Thymus (tissue), 11 donors: Measurements from ENCODE around the gene NBEAL1. TPM values are rescaled to one million over a fixed set of nuclear protein-coding genes. Genes with fewer than 3 reads are reported as not detected.
A peak's percentile ranks its signal among the peaks of the same experiment; 100 is the strongest.
"Not testable (repeated sequence)": the region's sequence is repeated elsewhere in the genome, so short reads cannot be mapped to it uniquely, and the experiment has no call there.

ENCODE experiments used
- DNase-seq, 9 donors: peaks; one replicate each; pipeline ENCODE4 v3.0.0-alpha.2; 2013; ENCODE audit warnings: low spot score in 9 of 9, low read depth in 6 of 9, missing footprints in 1 of 9
- H3K27ac ChIP-seq, 2 donors: one replicate each; pipeline ENCODE4 v1.5.1; 2013; ENCODE audit warnings: control low read depth in 1 of 2, low read depth in 1 of 2, low read length in 1 of 2, mild to moderate bottlenecking in 1 of 2, moderate library complexity in 1 of 2
- H3K27me3 ChIP-seq, 2 donors: one replicate each; pipeline ENCODE4 v1.5.1; 2013; ENCODE audit warnings: low read length in 1 of 2; ENCODE audit not compliant: control insufficient read depth in 2 of 2, insufficient read depth in 1 of 2
- H3K36me3 ChIP-seq, 2 donors: one replicate each; pipeline ENCODE4 v1.5.1; 2013; ENCODE audit warnings: low read length in 1 of 2, mild to moderate bottlenecking in 1 of 2, moderate library complexity in 1 of 2; ENCODE audit not compliant: control insufficient read depth in 2 of 2, insufficient read depth in 2 of 2
- H3K4me1 ChIP-seq, 2 donors: one replicate each; pipeline ENCODE4 v1.5.1; 2013; ENCODE audit warnings: low read length in 2 of 2; ENCODE audit not compliant: control insufficient read depth in 2 of 2, insufficient read depth in 2 of 2
- H3K4me3 ChIP-seq, 2 donors: one replicate each; pipeline ENCODE4 v1.5.1; 2013; ENCODE audit warnings: low read length in 2 of 2, control low read depth in 1 of 2, mild to moderate bottlenecking in 1 of 2
- H3K9me3 ChIP-seq, 2 donors: one replicate each; pipeline ENCODE4 v1.5.1; 2013; ENCODE audit warnings: low read length in 1 of 2, mild to moderate bottlenecking in 1 of 2; ENCODE audit not compliant: control insufficient read depth in 2 of 2, insufficient read depth in 1 of 2
- WGBS: extraction: QIAGEN DNeasy Blood & Tissue Kit; methylation state at CpG from one replicate; pipeline ENCODE4 v1.1.7; 2013; 5-methylcytosine and 5-hydroxymethylcytosine counted together
- polyA plus RNA-seq: library from polyadenylated mRNA; stranded (reverse); fragments of 200-250 nt; gene quantifications from one replicate; pipeline ENCODE4 v1.2.3, GENCODE V29; 2013
- total RNA-seq: library from RNA; stranded (reverse); fragments of 120-200 nt; gene quantifications from one replicate; pipeline ENCODE4 v1.2.4, GENCODE V29; 2013
- donor health status: healthy.

The NBEAL1 gene
- total and polyA plus RNA-seq, 2 donors = 4.4 to 6.2 TPM

DNA sequence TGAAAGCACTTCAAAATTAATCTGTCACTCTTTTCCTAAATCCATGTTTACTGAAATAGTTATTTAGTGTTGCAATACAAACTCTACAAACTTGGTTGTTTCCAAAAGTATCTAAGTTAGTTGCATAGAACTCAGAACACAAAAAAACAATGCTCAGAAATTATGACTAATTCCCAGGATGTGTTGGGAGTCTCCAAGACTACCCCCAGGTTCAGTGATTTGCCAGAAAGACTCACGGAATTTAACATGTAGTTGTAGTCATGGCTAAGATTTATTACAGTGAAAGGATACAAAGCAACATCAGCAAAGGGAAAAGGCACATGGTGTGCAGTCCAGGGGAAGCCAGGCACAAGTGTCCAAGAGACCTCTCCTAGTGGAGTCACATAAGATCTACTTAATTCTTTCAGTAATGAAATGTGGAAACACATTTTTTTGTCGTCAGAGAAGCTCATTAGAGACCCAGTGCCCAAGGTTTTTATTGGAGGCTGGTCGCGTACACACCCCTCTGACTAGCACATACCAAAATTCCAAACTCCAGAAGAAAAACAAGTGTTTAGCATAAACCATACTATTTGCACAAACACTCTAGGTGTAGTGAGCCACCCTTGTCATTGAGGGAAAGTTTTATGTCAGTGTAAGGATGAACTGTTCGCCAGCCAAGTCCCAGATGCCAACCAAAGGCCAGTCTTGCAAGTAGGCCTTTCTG, 180.8 kb downstream of the NBEAL1 start:
- Histone ChIP-seq H3K27ac (no peak overlapping the region), H3K4me3 (no peak overlapping the region), H3K9me3 (no peaks in the 10 kb centered on the region), H3K36me3 (no peaks in the 10 kb centered on the region), H3K4me1 (no peaks in the 10 kb centered on the region), H3K27me3 (no peaks in the 10 kb centered on the region)
- 98% methylated on average over 5 of the region's 5 CpGs for WGBS
- DNase-seq = no peak

DNA sequence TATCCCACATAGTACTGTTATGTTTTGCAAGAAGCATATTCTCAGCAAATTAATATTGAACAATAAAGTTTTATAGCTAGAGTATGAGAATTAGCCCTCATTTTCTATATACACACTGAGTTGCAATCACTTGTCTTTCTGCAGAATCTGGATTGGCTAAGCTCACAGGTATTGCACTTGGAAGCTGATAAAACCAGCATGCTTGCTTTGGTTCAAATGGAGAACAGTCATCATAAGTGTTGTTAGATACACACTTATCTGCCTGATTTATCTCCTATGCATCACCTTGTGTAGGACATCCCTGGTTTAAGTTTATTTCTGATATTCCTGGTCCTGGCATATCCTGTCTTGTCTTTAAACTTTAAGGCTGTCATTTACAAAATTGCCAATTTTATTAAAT, 186.2 kb downstream of the NBEAL1 start:
- Histone ChIP-seq H3K27ac (no peak overlapping the region), H3K9me3 (no peaks in the 10 kb centered on the region), H3K36me3 (no peaks in the 10 kb centered on the region), H3K27me3 (no peaks in the 10 kb centered on the region), H3K4me3 (no peak overlapping the region), H3K4me1 (no peaks in the 10 kb centered on the region)
- DNase-seq = no peak

DNA sequence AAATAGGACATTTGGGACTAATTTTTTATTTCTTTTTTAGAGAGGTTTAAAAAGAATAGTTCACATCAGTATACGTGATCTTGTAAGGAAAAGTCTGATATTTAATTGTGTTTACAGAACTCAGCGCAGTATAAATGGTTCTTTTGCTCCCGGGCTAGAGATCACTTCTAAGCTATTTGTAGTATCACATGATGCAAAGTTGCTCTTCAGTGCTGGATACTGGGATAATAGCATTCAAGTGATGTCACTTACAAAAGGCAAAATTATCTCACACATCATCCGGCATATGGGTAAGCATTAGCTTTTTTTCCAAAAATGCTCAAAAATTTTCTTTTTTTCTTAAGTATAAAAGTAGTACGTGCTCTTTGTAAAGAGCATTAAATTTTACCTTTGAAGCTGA, 186.8 kb downstream of the NBEAL1 start:
- Histone ChIP-seq H3K27ac (no peak overlapping the region), H3K27me3 (no peaks in the 10 kb centered on the region), H3K9me3 (no peaks in the 10 kb centered on the region), H3K36me3 (no peaks in the 10 kb centered on the region), H3K4me3 (no peak overlapping the region), H3K4me1 (no peaks in the 10 kb centered on the region)
- 98% methylated on average over 5 of the region's 5 CpGs for WGBS
- no peak for DNase-seq

DNA sequence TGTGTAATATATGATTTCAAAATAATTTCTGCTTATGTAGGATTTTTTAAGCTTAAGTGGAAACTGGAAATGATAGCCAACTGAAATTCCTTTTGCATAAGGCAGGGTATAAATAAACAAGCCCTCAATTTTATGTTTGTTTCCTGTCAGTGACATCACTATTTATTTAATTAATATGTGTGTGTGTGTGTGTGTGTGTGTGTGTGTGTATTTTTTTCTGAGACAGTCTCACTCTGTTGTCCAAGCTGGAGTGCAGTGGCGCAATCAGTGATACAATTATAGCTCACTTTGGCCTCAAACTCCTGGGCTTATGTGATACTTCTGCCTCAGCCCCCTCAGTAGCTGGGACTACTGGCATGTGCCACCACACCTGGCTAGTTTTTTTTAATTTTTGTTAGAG, 194.9 kb downstream of the NBEAL1 start:
- Histone ChIP-seq H3K9me3 (no peaks in the 10 kb centered on the region), H3K4me1 (no peaks in the 10 kb centered on the region), H3K27ac (no peak overlapping the region), H3K4me3 (no peak overlapping the region), H3K36me3 (no peaks in the 10 kb centered on the region), H3K27me3 (no peaks in the 10 kb centered on the region)
- WGBS = 98% methylated on average over 1 of the region's 1 CpG
- DNase-seq = no peak

DNA sequence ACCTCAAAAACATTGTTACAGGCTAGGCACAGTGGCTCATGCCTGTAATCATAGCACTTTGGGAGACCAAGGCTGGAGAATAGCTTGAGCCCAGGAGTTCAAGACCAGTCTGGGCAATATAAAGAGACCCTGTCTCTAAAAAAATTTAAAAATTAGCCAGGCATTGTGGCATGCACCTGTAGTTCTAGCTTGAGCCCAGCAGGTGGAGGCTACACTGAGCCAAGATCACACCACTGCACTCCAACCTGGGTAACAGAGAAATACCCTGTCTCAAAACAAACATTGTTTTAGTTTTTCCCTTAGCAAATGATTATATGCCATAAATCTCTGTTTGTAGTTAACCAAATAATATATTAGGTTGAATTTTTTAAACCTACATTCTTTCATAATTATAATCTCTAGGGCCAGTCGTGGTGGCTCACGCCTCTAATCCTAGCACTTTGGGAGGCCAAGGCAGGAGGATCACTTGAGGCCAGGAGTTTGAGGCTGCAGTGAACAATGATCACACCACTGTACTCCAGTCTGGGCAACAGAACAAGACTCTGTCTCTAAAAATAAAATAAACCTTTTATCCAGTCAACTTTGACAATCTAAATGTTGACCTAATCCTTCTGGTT, 210.9 kb downstream of the NBEAL1 start:
- Histone ChIP-seq H3K36me3 (no peaks in the 10 kb centered on the region), H3K27me3 (no peaks in the 10 kb centered on the region), H3K9me3 (no peaks in the 10 kb centered on the region), H3K4me3 (no peak overlapping the region), H3K4me1 (no peaks in the 10 kb centered on the region), H3K27ac (no peak overlapping the region)
- DNase-seq = peak in 4 of 9 donors; percentile 17 to 44 (median 26)
- WGBS = 96% methylated on average over 2 of the region's 2 CpGs

DNA sequence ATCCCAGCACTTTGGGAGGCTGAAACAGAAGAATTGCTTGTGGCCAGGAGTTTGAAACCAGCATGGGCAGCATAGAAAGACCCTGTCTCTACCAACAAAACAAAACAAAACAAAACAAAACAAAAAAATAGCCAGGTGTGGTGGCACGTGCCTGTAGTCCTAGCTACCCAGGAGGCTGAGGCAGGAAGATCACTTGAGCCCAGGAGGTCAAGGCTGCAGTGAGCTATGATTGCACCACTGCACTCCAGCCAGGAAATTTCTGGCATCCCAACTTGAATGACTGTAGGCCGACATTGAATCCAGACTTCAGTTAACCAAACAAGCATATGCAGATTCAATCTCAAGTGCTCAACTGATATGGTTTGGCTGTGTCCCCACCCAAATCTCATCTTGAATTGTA, 215.0 kb downstream of the NBEAL1 start:
- not testable (repeated sequence) for H3K27me3 ChIP-seq, H3K4me1 ChIP-seq, H3K4me3 ChIP-seq, H3K9me3 ChIP-seq, DNase-seq, H3K36me3 ChIP-seq, H3K27ac ChIP-seq
- WGBS = 97% methylated on average over 2 of the region's 2 CpGs

DNA sequence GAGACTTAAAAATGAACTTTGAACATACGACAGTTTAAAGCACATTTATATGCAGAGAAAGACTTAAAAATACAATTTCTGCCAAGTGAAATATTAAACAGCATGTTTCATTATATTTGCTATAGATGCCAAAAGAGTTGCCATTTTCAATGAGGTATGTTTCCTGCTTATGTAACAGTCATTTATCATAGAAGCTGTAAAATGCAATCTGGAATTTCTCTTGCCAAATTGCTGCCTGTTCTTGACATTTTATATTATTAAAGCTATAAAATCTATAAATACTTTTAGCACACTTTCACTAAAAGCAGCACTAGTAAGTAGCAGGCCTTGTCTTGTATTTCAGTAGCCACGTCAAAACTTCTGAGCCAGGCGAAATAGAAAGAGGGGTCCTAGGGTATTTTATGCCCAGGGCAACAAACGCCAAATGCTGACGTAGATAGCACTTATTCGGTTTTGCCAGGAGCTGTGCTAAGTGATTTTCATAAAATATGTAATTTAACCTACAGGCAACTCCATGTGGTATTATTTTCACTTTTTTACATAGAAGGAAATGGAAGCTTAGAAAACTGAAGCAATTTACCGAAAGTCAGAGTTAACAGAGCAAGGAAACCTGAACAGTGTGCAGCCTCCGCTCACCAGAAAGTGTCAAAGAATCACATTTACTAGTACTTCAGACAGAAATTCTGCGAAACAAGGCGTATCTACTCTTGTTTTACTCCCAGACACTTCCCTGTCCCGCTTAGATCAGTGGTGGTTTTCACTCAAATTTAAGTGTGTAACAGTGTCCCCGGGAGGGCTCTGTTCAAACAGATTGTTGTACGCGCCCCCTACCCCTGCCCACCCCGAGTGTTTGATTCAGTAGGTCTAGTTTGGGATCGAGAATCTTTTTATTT, 222.9 kb downstream of the NBEAL1 start:
- Histone ChIP-seq H3K27ac (peak overlapping the region; percentile 65 to 98), H3K4me3 (peak overlapping the region; percentile 70 to 90)
- WGBS = 92% methylated on average over 16 of the region's 16 CpGs

DNA sequence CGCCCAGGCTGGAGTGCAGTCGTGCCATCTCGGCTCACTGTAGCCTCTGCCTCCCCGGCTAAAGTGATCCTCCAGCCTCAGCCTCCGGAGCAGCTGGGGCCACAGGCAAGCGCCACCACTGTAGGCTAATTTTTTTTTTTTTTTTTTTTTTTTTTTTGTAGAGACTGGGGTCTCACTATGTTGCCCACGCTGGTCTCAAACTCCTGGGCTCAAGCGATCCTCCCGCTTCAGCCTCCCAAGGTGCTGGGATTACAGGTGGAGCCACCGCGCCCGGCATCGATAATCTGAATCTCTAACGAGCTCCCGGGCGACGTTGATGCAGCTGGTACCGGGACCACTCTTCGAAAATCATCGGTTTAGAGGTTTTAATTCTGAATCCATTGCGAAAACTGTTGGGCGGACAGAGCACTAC, 223.6 kb downstream of the NBEAL1 start:
- H3K9me3 ChIP-seq = no peaks in the 10 kb centered on the region
- H3K36me3 ChIP-seq = peaks cover 6 to 9% of the 10 kb centered on the region in 2 donors
- 27% methylated on average over 22 of the region's 22 CpGs for WGBS
- peaks cover 11 to 19% of the 10 kb centered on the region in 2 donors for H3K4me1 ChIP-seq
- DNase-seq = no peak
- H3K27me3 ChIP-seq = no peaks in the 10 kb centered on the region
- peak overlapping the region; percentile 70 to 90 for H3K4me3 ChIP-seq
- peak overlapping the region; percentile 98 to 99 for H3K27ac ChIP-seq

More for the DNA sequence above, 222.9 kb downstream of the NBEAL1 start:
- H3K27me3 ChIP-seq = no peaks in the 10 kb centered on the region
- peak in 1 of 9 donors; percentile 26 for DNase-seq
- peaks cover 1 to 6% of the 10 kb centered on the region in 2 donors for H3K36me3 ChIP-seq
- no peaks in the 10 kb centered on the region for H3K9me3 ChIP-seq
- peaks cover 11 to 19% of the 10 kb centered on the region in 2 donors for H3K4me1 ChIP-seq
